NOMO-1 treated with DMSO at 0.1 percent for 48 hours (cell line): Measurements from ENCODE around the gene COX8A.
"Not testable (repeated sequence)": the region's sequence is repeated elsewhere in the genome, so short reads cannot be mapped to it uniquely, and the experiment has no call there.

ENCODE experiments used
- DNase-seq: peaks from one replicate; lab custom pipeline; 2025; ENCODE audit not compliant: unreplicated experiment; lab: John Stamatoyannopoulos, UW

COX8A gene

GRCh38 chr11:63974259-63975143, at the start of gene COX8A:
COX8A (plus strand) TSS chr11:63974620; CDS start chr11:63974681, 61 bp downstream.
- peak; percentile 100 for DNase-seq

DNA sequence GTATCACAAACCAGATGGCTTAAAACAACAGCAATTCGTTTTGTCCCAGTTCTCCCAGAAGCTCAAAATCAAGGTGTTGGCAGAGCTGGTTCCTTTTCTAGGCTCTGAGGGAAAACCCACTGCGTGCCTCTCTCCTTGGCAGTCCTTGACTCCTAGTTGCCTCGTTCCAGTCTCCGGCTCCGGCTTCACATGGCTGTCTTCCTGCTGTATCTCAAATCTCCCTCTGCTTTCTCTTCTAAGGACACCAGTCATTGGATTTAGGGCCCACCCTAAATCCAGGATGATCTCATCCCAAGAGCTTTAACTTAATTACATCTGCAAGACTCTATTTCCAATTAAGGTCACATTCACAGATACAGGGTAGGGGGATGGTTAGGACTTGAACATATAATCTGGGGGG, 44.8 kb upstream of the COX8A start:
- DNase-seq: no peak

- no peak for DNase-seq
Observed at GRCh38 chr11:63931045-63931444, 43.4 kb upstream of the COX8A start.

DNA sequence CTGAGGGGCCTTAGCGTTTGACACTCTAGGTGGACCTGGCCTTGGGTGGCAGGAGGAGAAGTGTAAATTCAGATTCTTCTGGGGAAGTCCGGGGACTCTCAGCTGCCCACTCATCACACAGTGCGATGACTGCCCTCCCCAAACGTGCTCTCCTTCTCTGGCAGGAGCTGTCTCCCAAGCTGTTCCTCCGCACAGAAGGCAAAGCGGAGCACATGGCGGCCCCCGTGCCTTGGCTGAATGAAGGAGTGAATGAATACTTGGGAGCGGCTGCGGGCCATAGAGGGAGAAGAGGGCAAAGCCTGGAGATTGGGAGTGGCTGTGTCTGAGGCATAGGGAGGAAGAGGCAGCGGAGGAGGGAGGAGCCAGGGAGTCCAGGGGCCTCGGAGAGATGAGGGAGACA, 42.5 kb upstream of the COX8A start:
- no peak for DNase-seq

GRCh38 chr11:63933459-63933858, 41.0 kb upstream of the COX8A start:
- DNase-seq: no peak

DNA sequence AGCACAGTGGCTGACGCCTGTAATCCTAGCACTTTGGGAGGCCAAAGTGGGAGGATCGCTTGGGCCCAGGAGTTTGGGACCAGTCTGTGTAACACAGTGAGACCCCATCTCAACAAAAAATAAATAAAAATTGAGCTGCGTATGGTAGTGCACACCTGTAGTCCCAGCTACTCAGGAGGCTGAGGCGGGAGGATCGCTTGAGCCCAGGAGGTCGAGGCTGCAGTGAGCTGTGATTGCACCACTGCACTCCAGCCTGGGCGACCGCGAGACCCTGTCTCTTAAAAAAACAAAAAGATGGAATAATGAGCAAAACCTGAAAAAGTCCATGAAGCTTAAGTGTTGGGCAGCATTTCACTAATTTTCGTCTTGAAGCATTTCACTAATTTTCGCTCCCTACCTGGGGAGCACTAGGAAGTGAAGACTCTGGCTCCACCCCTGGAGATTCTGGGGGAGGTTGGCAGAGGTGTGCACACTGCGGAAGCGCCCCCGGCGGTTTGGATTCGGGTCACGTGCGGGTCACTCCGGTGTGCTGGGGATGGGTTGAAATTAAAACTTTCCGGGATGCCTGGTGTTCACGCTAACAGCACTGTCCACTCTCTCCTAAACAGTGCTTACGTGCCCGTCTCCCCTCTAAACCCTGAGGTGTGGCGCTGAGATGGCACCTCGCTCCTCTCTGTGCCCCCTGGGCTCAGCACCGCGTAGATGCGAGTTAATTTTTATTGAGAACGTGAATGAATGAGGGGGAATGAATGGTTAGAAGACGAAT, 36.5 kb upstream of the COX8A start:
- DNase-seq: no peak

GRCh38 chr11:63938479-63939396, 35.7 kb upstream of the COX8A start, which contains the start of gene NAA40:
NAA40 (plus strand) TSS chr11:63939002; CDS start chr11:63939097, 95 bp downstream.
- DNase-seq: peak; percentile 98

DNA sequence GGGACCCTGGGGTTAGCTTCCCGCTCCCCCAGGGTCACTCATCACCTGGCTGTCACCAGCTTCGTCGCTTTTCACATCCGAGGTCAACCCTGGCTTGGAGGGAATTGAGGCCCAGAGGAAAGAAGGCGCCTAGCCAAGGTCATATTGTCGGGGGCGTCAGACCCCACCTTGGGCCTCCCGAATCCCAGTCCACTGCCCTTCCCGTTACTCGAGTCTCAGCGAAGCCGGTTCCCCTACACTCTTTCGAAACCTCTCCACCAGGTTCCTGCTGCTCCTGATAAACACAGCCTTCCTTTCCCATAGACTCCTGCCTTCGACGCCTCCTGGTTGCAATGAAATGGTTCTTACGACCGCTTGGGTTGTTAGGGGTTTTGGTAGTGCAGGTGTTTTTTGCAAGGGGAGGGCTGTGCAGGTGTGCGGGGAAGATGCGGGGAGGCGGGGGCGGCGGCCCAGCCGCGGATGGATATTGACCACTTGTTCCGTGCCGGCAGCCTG, 35.0 kb upstream of the COX8A start:
- DNase-seq: no peak

- peak; percentile 75 for DNase-seq
Observed at GRCh38 chr11:63940786-63941185, 33.6 kb upstream of the COX8A start.

- DNase-seq: no peak
Observed at GRCh38 chr11:63941901-63942300, 32.5 kb upstream of the COX8A start.

DNA sequence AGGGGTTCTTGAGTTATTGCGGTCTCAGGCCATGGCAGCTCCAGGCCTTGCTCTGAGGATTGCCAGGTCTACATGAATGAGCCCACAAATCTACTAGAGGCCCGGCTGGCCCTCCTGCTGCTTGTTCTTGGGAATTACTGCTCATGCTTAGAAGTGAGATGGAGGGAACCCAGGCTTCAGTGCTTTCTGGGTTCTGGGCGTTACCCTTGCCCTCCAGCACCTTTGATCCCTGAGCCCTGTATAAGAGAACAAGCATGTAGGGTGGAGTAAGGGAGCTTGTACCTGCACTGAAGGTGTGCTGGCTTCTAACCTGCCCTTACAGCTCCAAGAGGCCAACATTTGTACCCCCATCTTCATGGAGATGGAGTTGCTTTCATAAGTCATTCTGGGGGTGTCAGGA, 31.6 kb upstream of the COX8A start:
- no peak for DNase-seq

DNA sequence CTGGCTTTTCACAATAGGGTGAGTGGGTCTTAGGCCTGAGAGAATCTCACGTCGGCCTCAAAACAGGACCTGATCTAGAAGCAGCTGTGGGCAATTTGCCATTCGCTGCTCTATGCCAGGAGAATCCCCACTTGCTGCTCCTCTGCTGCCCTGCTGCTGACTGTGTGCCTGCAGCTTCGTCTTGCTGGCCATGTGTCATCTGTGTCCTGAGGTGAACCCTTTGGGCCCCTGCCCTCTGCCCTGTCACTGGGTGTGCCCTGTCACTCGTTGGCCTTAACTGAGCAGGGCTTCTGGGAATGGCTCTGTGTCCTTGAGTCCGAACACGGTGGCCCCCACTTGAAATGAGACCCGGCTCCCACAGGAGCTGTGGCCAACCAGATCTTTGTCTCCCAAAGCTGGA, 29.4 kb upstream of the COX8A start:
- DNase-seq: no peak

GRCh38 chr11:63945477-63946163, 28.8 kb upstream of the COX8A start:
- peak; percentile 19 for DNase-seq

DNA sequence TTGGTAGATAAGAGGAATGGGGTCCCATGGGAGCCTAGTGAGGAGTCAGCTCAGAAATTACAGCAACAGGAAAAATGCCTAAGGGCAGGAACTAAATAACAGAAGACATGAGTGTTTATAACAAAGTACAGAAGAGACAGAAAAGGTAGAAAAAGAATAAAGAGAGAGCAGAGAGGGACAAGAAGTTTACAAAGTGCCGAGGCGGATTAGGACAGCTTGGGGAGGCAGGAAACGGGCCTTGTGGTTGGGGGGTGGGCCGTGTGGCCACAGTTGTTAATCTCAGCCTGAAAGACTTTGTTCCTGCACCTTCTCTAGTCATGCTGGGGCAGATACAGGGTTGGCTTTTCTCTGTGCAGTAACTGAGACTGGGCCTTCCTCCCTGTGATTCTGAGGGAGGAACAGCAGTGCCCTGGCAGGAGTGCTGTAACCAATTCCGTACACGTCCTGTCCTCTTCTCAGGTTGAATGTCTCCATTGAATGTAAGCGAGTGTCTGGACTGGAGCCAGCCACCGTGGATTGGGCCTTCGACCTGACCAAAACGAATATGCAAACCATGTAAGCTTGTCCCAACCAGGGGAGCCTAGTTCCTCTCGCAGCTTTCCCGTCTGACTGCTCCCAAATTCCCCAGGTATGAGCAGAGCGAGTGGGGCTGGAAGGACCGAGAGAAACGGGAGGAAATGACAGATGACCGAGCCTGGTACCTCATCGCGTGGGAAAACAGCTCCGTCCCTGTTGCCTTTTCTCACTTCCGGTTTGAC, 22.5 kb upstream of the COX8A start:
- peak; percentile 16 for DNase-seq

DNA sequence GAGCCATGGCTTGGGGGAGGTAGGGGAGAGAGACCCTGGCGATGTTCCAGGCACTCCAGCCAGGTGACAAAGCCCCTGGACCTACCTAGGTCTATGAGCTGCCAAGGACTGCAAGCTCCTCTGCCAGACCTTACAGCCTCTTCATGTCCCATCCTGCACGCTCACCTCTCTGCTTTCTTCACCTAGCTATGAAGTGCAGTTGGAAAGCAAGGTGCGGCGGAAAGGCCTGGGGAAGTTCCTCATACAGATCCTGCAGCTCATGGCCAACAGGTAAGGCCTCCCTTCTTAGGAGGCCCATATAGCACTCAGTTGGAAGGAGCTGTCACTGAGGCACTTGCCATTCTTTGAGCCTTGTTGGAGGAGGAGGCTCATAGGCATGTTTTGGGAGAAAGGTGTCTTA, 21.9 kb upstream of the COX8A start:
- no peak for DNase-seq

DNA sequence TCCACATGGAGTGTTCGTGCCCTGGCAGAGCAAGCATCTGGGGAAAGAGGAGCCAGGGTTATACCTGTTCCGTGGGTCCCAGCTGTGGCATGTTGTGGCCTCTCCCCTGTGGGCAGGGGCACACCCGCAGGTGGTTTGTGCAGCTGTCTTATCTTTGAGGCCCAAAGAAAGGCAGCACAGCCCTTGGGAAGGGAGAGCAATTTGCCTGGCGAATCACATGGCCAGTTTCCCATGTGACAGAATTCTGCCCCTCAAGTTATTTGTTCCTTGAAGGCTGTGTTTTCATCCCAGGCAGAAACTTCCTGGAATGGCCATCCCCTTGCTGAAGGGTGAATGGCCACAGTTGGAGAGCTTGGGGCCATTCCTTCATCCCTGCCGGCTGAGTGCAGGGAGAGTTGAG, 16.4 kb upstream of the COX8A start:
- no peak for DNase-seq

GRCh38 chr11:63961608-63962412, 12.6 kb upstream of the COX8A start:
- DNase-seq: no peak

GRCh38 chr11:63963895-63964294, 10.5 kb upstream of the COX8A start:
- DNase-seq: not testable (repeated sequence)

DNA sequence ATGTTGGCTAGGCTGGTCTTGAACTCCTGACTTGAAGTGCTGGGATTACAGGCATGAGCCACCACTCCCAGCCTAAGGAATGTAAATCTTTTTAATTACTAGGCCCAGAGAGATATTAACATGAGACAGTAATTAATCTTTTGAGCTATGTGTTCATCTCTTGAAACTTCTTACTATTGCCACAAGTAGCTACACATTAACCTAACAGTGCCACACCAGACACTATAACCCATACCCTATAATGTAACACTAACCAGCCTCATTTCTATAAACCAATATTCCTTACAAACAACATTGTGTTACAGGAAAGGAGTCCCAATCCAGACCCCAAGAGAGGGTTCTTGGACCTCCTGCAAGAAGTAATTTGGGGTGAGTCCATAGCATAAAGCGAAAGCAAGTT, 8.0 kb upstream of the COX8A start:
- no peak for DNase-seq
